ENCODE results near the gene PCDHA6.
"Not testable (repeated sequence)": the region's sequence is repeated elsewhere in the genome, so short reads cannot be mapped to it uniquely, and the experiment has no call there.

The PCDHA6 gene

GRCh38 chr5:140827704-140828361 is at the start of gene PCDHA6:
Gene PCDHA6, plus strand, starts transcription at chr5:140827960. Its CDS starts 132 bp downstream, at chr5:140828092.
- TF ChIP-seq, protein P1, sequence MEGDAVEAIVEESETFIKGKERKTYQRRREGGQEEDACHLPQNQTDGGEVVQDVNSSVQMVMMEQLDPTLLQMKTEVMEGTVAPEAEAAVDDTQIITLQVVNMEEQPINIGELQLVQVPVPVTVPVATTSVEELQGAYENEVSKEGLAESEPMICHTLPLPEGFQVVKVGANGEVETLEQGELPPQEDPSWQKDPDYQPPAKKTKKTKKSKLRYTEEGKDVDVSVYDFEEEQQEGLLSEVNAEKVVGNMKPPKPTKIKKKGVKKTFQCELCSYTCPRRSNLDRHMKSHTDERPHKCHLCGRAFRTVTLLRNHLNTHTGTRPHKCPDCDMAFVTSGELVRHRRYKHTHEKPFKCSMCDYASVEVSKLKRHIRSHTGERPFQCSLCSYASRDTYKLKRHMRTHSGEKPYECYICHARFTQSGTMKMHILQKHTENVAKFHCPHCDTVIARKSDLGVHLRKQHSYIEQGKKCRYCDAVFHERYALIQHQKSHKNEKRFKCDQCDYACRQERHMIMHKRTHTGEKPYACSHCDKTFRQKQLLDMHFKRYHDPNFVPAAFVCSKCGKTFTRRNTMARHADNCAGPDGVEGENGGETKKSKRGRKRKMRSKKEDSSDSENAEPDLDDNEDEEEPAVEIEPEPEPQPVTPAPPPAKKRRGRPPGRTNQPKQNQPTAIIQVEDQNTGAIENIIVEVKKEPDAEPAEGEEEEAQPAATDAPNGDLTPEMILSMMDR (IDR thresholded peaks at IDR 0.05; ENCODE audit: insufficient read depth, low read length, poor library complexity, severe bottlenecking) = no peak
- no peak within 1 kb of the TSS for H3K4me3 ChIP-seq (replicated peaks; ENCODE audit: low read depth, low read length)
- no peaks in the 10 kb centered on the region for H3K27me3 ChIP-seq (replicated peaks; ENCODE audit: control insufficient read depth, insufficient read depth, low read length)
- DNase-seq (ENCODE audit: extremely low read depth, insufficient read length) = no peak
- no peaks in the 10 kb centered on the region for H3K36me3 ChIP-seq (ENCODE audit: control insufficient read depth, insufficient read depth, low read length)

DNA sequence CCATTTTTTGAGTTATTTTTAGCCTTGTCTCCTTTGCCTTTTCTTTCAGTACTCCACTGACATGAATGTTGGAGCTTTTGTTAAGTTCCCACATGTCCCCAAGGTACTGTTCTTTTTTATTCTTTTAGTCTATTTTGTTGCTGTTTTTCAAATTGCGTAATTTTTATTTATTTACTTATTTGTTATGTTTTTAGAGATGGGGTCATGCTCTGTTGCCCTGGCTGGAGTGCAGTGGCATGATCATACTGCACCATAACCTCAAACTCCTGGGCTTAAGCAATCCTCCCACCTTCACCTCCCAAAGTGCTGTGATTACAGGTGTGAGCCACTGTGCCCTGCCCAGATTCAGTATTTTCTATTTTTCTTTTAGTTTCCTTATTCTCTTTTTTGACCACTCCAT is 47.2 kb upstream of the PCDHA6 start:
- TF ChIP-seq, protein P1 (IDR thresholded peaks at IDR 0.05; ENCODE audit: insufficient read depth, low read length, poor library complexity, severe bottlenecking) = no peak
- no peak for DNase-seq (ENCODE audit: extremely low read depth, insufficient read length)
- no peaks in the 10 kb centered on the region for H3K27me3 ChIP-seq (replicated peaks; ENCODE audit: control insufficient read depth, insufficient read depth, low read length)
- no peak overlapping the region for H3K4me3 ChIP-seq (replicated peaks; ENCODE audit: low read depth, low read length)
- H3K36me3 ChIP-seq (ENCODE audit: control insufficient read depth, insufficient read depth, low read length) = no peaks in the 10 kb centered on the region

DNA sequence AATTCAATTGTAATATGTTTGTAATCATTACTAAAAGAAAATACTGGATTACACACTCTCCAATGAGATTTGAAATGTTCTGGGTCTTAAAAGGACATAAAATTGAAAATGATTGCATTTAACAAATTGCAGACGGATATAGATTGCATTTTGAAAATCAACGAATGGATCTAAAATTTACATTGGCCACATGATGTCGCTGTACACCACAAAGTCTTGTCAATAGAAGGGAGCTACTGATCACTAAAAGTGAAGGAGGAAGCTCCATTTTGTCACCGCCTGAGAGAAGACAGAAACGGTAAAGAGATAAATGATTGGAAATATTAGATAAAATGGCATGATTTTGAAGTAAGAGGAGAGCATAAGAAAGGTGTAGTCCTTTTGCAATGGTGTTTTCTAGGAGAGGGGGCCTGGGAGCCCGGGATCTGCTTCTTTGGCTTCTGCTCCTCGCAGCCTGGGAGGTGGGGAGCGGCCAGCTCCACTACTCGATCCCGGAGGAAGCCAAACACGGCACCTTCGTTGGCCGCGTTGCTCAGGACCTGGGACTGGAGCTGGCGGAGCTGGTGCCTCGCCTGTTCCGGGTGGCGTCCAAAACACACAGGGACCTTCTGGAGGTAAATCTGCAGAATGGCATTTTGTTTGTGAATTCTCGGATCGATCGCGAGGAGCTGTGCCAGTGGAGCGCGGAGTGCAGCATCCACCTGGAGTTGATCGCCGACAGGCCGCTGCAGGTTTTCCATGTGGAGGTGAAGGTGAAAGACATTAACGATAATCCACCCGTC is 41.7 kb upstream of the PCDHA6 start, which contains the start of gene PCDHA1:
Gene PCDHA1, plus strand, starts transcription at position 236 of the 782 bp plus-strand sequence.
- no peak for DNase-seq (ENCODE audit: extremely low read depth, insufficient read length)
- TF ChIP-seq, protein P1 (IDR thresholded peaks at IDR 0.05; ENCODE audit: insufficient read depth, low read length, poor library complexity, severe bottlenecking) = no peak
- no peaks in the 10 kb centered on the region for H3K36me3 ChIP-seq (ENCODE audit: control insufficient read depth, insufficient read depth, low read length)
- H3K27me3 ChIP-seq (replicated peaks; ENCODE audit: control insufficient read depth, insufficient read depth, low read length) = no peaks in the 10 kb centered on the region
- H3K4me3 ChIP-seq (replicated peaks; ENCODE audit: low read depth, low read length) = no peak within 1 kb of the TSS

DNA sequence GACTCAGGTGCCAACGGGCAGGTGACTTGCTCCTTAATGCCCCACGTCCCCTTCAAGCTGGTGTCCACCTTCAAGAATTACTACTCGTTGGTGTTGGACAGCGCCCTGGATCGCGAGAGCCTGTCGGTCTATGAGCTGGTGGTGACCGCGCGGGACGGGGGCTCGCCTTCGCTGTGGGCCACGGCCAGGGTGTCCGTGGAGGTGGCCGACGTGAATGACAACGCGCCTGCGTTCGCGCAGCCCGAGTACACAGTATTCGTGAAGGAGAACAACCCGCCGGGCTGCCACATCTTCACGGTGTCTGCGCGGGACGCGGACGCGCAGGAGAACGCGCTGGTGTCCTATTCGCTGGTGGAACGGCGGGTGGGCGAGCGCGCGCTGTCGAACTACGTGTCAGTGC is 40.3 kb upstream of the PCDHA6 start:
- DNase-seq (ENCODE audit: extremely low read depth, insufficient read length); H3K4me3 ChIP-seq (replicated peaks; ENCODE audit: low read depth, low read length); H3K36me3 ChIP-seq (ENCODE audit: control insufficient read depth, insufficient read depth, low read length); H3K27me3 ChIP-seq (replicated peaks; ENCODE audit: control insufficient read depth, insufficient read depth, low read length): not testable (repeated sequence)

DNA sequence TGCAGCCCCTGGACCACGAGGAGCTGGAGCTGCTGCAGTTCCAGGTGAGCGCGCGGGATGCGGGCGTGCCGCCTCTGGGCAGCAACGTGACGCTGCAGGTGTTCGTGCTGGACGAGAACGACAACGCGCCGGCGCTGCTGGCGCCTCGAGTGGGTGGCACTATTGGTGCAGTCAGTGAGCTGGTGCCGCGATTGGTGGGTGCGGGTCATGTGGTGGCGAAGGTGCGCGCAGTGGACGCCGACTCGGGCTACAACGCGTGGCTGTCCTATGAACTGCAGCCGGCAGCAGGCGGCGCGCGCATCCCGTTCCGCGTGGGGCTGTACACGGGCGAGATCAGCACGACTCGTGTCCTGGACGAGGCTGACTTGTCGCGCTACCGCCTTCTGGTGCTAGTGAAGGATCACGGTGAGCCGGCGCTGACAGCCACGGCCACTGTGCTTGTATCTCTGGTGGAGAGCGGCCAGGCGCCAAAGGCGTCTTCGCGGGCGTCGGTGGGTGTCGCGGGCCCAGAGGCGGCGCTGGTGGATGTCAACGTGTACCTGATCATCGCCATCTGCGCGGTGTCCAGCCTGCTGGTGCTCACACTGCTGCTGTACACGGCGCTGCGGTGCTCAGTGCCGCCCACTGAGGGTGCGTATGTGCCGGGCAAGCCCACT is 39.8 kb upstream of the PCDHA6 start:
- H3K36me3 ChIP-seq (ENCODE audit: control insufficient read depth, insufficient read depth, low read length); H3K4me3 ChIP-seq (replicated peaks; ENCODE audit: low read depth, low read length); DNase-seq (ENCODE audit: extremely low read depth, insufficient read length); H3K27me3 ChIP-seq (replicated peaks; ENCODE audit: control insufficient read depth, insufficient read depth, low read length): not testable (repeated sequence)

DNA sequence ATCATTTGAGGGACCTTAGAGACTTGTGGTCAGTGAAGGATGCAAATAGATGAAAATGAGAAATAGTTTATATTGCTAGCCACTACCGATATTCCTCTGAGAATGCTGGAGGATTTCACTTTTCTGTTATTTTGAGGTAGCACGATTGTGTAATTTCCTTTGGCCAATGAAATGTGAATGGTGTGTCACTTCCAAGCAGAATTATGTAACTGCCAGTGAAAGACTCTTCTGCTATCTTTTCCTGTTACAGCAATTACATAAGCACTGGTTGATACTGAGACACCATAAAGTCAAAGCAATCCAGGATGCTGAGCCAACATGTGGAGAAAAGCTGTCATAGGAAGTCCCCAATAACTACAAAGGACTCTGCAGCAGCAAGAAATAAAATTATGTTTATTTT is 36.7 kb upstream of the PCDHA6 start:
- no peak overlapping the region for H3K4me3 ChIP-seq (replicated peaks; ENCODE audit: low read depth, low read length)
- TF ChIP-seq, protein P1 (IDR thresholded peaks at IDR 0.05; ENCODE audit: insufficient read depth, low read length, poor library complexity, severe bottlenecking) = no peak
- H3K27me3 ChIP-seq (replicated peaks; ENCODE audit: control insufficient read depth, insufficient read depth, low read length) = no peaks in the 10 kb centered on the region
- no peak for DNase-seq (ENCODE audit: extremely low read depth, insufficient read length)
- H3K36me3 ChIP-seq (ENCODE audit: control insufficient read depth, insufficient read depth, low read length) = no peaks in the 10 kb centered on the region

Data from GM06990 (cell line).